OCI-LY7 (cell line): Measurements from ENCODE around the gene PITPNB. TPM values are rescaled to one million over a fixed set of nuclear protein-coding genes. Genes with fewer than 3 reads are reported as not detected.

Experiments used
- BruUV-seq: library from RNA; stranded (reverse); fragments of 400-500 nt; replicated peaks from 2 replicates; lab custom pipeline; 2021; lab: Mats Ljungman, UMichigan
- CTCF ChIA-PET: fragments of 300-600 bp; sonication (Branson Sonifier 250); formaldehyde crosslinking; loops from one replicate; lab custom pipeline; 2022; ENCODE audit warnings: antibody characterized with exemption; ENCODE audit not compliant: unreplicated experiment; lab: Charles Lee
- POLR2A ChIA-PET: fragments of 300-600 bp; sonication (Branson Sonifier 250); formaldehyde crosslinking; loops from one replicate; lab custom pipeline; 2022; ENCODE audit warnings: antibody characterized with exemption; lab: Charles Lee
- DNase-seq: peaks from one replicate; pipeline ENCODE4 v3.0.0-alpha.2; 2015; ENCODE audit warnings: low spot score
- H2AFZ ChIP-seq: fragments of 200-600 bp; sonication (generic), shearing (Covaris generic); 2 replicates; pipeline ENCODE4 v1.6.1; 2014; ENCODE audit warnings: mild to moderate bottlenecking, antibody characterized with exemption, low read length, moderate library complexity
- H3K27ac ChIP-seq: fragments of 200-600 bp; sonication (generic); 2 replicates; pipeline ENCODE4 v1.5.1; 2014; ENCODE audit warnings: mixed run types, low read depth, mild to moderate bottlenecking, moderate library complexity, low read length, inconsistent platforms; ENCODE audit not compliant: poor library complexity, severe bottlenecking
- H3K36me3 ChIP-seq: fragments of 200-600 bp; sonication (generic); 2 replicates; pipeline ENCODE4 v1.6.1; 2014; ENCODE audit warnings: mild to moderate bottlenecking, antibody characterized with exemption, low read length, moderate library complexity, mixed read lengths; ENCODE audit not compliant: insufficient read depth
- H3K4me1 ChIP-seq: fragments of 200-600 bp; sonication (generic); 2 replicates; pipeline ENCODE4 v1.5.1; 2014; ENCODE audit warnings: mild to moderate bottlenecking, low read length; ENCODE audit not compliant: insufficient read depth, poor library complexity, severe bottlenecking
- H3K4me2 ChIP-seq: fragments of 200-600 bp; sonication (generic); 2 replicates; pipeline ENCODE4 v1.6.1; 2014; ENCODE audit warnings: mild to moderate bottlenecking, low read length
- H3K4me3 ChIP-seq: fragments of 200-600 bp; sonication (generic); 2 replicates; pipeline ENCODE4 v1.5.1; 2014; ENCODE audit warnings: mild to moderate bottlenecking, low read depth, low read length; ENCODE audit not compliant: poor library complexity, severe bottlenecking
- H3K79me2 ChIP-seq: fragments of 200-600 bp; sonication (generic); 2 replicates; pipeline ENCODE4 v1.6.1; 2016; ENCODE audit warnings: low read depth, mild to moderate bottlenecking, low read length, moderate library complexity, mixed read lengths; ENCODE audit not compliant: insufficient read depth
- H3K9me2 ChIP-seq: fragments of 200-600 bp; sonication (generic); 2 replicates; pipeline ENCODE4 v1.6.1; 2016; ENCODE audit warnings: mild to moderate bottlenecking, low read length, mixed read lengths; ENCODE audit not compliant: insufficient read depth
- H3K9me3 ChIP-seq: fragments of 200-600 bp; sonication (generic); 2 replicates; pipeline ENCODE4 v1.6.1; 2014; ENCODE audit warnings: mild to moderate bottlenecking, mixed run types, low read length, mixed read lengths
- H4K20me1 ChIP-seq: fragments of 200-600 bp; sonication (generic); 2 replicates; pipeline ENCODE4 v1.6.1; 2014; ENCODE audit warnings: mild to moderate bottlenecking, antibody characterized with exemption, low read length, moderate library complexity, mixed read lengths; ENCODE audit not compliant: insufficient read depth
- EZH2phosphoT487 ChIP-seq: fragments of 200-600 bp; sonication (generic); IDR thresholded peaks from 2 replicates; pipeline ENCODE4 v1.6.1; 2018; ENCODE audit warnings: low read depth, borderline replicate concordance, mild to moderate bottlenecking, mixed run types, antibody characterized with exemption, low read length, moderate library complexity, mixed read lengths
- intact Hi-C: fragments of 100-400 bp; cut with micrococcal nuclease; formaldehyde crosslinking; loops from one replicate; pipeline ENCODE4 v1.10.0; 2022; ENCODE audit not compliant: unreplicated experiment
- total RNA-seq, 2 experiments: library from RNA; depleted of rRNA in 1 of 2; stranded (reverse); fragments of >200 nt in 1 of 2; shearing (Covaris generic) in 1 of 2; gene quantifications; 2 replicates each; pipeline ENCODE4 v1.2.3, GENCODE V29; 2014 to 2022
- TF ChIP-seq, protein P1 (sequence below): fragments of 200-600 bp; sonication (generic); conservative IDR thresholded peaks from 2 replicates; pipeline ENCODE4 v1.5.1; 2014; ENCODE audit warnings: mild to moderate bottlenecking, antibody characterized with exemption, low read length, moderate library complexity, mixed read lengths

The PITPNB gene
- total RNA-seq, 2 experiments from 2014 or later = 21.8 to 97.4 TPM

DNA sequence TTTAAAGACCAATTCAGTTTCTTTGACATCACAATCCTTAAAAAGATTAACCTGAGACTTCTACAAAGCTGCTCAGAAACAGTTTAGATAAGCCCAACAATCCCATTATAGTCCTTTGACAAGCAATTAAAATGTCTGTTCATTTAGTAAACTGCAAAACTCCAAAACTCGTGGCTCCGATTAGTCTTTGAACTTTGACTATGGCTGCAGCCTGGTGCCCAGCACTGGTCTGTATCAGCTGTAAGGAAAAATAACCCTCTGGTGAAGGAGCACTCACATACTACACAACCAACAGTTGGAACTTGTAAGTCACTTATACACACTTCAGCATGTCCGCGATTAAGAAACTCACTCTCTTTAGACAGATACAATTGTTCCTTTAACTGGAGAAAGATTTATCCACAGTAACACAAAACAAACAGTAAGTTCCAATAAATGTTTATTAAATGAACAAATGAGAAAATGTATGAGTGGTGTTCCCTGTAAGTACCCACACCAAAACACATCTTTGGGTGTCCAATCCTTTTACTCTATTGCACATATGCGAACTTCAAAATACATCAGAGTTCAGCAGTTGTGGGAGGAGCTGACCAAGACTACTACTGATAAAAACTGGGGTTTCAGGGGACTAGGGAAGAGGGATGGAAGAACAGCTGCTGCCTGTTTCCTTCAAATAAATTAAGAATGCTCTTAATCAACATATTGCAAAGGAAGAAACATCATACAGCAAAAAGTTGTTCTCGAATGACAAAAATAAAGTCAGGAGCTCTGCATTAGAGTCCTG lies 36.4 kb downstream of the PITPNB start:
- H4K20me1 ChIP-seq = 0 out of 2 replicates have a peak, but pooled peaks cover 15% of the 10 kb centered on the region
- POLR2A ChIA-PET = no interaction called here
- peaks cover 21% of the 10 kb centered on the region; the same call in 1 of the 2 replicates for H3K79me2 ChIP-seq

DNA sequence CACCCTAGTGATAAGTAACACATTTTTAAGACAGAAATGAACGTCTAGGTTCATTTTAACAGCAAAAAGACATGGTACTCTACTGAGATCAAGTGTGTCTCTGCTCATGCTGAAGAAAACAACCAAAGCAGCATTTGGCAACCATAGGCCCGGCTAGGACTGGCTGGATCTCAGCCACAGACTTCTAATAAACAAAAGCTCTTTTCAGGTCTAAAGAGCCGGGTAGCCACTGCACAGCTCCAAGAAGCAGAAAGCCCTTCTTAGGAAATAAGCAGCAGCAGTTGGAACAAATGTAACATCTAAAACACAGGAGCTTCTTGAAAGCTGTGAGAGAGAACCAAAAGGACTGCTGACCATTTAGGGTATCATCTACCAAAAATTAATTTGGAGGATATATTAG lies 37.6 kb downstream of the PITPNB start:
- Histone ChIP-seq H3K79me2 (peaks cover 22% of the 10 kb centered on the region; the same call in 1 of the 2 replicates), H3K4me2 (no peak overlapping the region), H4K20me1 (0 out of 2 replicates have a peak, but pooled peaks cover 15% of the 10 kb centered on the region), H3K4me1 (peaks cover 14% of the 10 kb centered on the region), H3K4me3 (no peak overlapping the region), H3K9me3 (no peaks in the 10 kb centered on the region), H3K9me2 (no peaks in the 10 kb centered on the region), H3K36me3 (peaks cover 57% of the 10 kb centered on the region), H3K27ac (no peak overlapping the region), H2AFZ (no peak overlapping the region)
- ChIA-PET POLR2A (interaction anchor here (1.5 kb wide), 1 partner anchor 38 kb away, joined by 5 read pairs; the partner anchor contains the start of gene PITPNB), CTCF (interaction anchor here (0.6 to 1.0 kb wide), 2 partner anchors 38 to 111 kb away, joined by 3 to 4 read pairs; partner anchors contain the start of gene PITPNB)
- no peak for DNase-seq
- intact Hi-C loops = loop anchor here (1.0 kb wide), 1 partner anchor 128 kb away; no protein-coding TSS in a partner anchor
- TF ChIP-seq, protein P1, sequence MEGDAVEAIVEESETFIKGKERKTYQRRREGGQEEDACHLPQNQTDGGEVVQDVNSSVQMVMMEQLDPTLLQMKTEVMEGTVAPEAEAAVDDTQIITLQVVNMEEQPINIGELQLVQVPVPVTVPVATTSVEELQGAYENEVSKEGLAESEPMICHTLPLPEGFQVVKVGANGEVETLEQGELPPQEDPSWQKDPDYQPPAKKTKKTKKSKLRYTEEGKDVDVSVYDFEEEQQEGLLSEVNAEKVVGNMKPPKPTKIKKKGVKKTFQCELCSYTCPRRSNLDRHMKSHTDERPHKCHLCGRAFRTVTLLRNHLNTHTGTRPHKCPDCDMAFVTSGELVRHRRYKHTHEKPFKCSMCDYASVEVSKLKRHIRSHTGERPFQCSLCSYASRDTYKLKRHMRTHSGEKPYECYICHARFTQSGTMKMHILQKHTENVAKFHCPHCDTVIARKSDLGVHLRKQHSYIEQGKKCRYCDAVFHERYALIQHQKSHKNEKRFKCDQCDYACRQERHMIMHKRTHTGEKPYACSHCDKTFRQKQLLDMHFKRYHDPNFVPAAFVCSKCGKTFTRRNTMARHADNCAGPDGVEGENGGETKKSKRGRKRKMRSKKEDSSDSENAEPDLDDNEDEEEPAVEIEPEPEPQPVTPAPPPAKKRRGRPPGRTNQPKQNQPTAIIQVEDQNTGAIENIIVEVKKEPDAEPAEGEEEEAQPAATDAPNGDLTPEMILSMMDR = no peak
- TF ChIP-seq EZH2phosphoT487 = no peak
- BruUV-seq = no TSS peak

More for the DNA sequence above, 36.4 kb downstream of the PITPNB start:
- TF ChIP-seq EZH2phosphoT487 = no peak
- TF ChIP-seq, protein P1 = no peak
- Histone ChIP-seq H2AFZ (no peak overlapping the region), H3K4me3 (no peak overlapping the region), H3K9me3 (no peaks in the 10 kb centered on the region), H3K27ac (no peak overlapping the region), H3K4me1 (peaks cover 9% of the 10 kb centered on the region), H3K4me2 (no peak overlapping the region), H3K9me2 (no peaks in the 10 kb centered on the region), H3K36me3 (peaks cover 57% of the 10 kb centered on the region)
- no peak for DNase-seq
- intact Hi-C loops = no loop called here
- BruUV-seq = no TSS peak
- CTCF ChIA-PET = no interaction called here
